OCI-LY7 (cell line): ENCODE measurements around the gene GMPR2. TPM values are rescaled to one million over a fixed set of nuclear protein-coding genes. Genes with fewer than 3 reads are reported as not detected.
"Not testable (repeated sequence)": the region's sequence is repeated elsewhere in the genome, so short reads cannot be mapped to it uniquely, and the experiment has no call there.

ENCODE experiments used
- BruUV-seq: library from RNA; stranded (reverse); fragments of 400-500 nt; replicated peaks from 2 replicates; lab custom pipeline; 2021; lab: Mats Ljungman, UMichigan
- CTCF ChIA-PET: fragments of 300-600 bp; sonication (Branson Sonifier 250); formaldehyde crosslinking; loops from one replicate; lab custom pipeline; 2022; ENCODE audit warnings: antibody characterized with exemption; ENCODE audit not compliant: unreplicated experiment; lab: Charles Lee
- POLR2A ChIA-PET: fragments of 300-600 bp; sonication (Branson Sonifier 250); formaldehyde crosslinking; loops from one replicate; lab custom pipeline; 2022; ENCODE audit warnings: antibody characterized with exemption; lab: Charles Lee
- DNase-seq: peaks from one replicate; pipeline ENCODE4 v3.0.0-alpha.2; 2015; ENCODE audit warnings: low spot score
- H2AFZ ChIP-seq: fragments of 200-600 bp; sonication (generic), shearing (Covaris generic); 2 replicates; pipeline ENCODE4 v1.6.1; 2014; ENCODE audit warnings: mild to moderate bottlenecking, antibody characterized with exemption, low read length, moderate library complexity
- H3K27ac ChIP-seq: fragments of 200-600 bp; sonication (generic); 2 replicates; pipeline ENCODE4 v1.5.1; 2014; ENCODE audit warnings: mixed run types, low read depth, mild to moderate bottlenecking, moderate library complexity, low read length, inconsistent platforms; ENCODE audit not compliant: poor library complexity, severe bottlenecking
- H3K36me3 ChIP-seq: fragments of 200-600 bp; sonication (generic); 2 replicates; pipeline ENCODE4 v1.6.1; 2014; ENCODE audit warnings: mild to moderate bottlenecking, antibody characterized with exemption, low read length, moderate library complexity, mixed read lengths; ENCODE audit not compliant: insufficient read depth
- H3K4me1 ChIP-seq: fragments of 200-600 bp; sonication (generic); 2 replicates; pipeline ENCODE4 v1.5.1; 2014; ENCODE audit warnings: mild to moderate bottlenecking, low read length; ENCODE audit not compliant: insufficient read depth, poor library complexity, severe bottlenecking
- H3K4me2 ChIP-seq: fragments of 200-600 bp; sonication (generic); 2 replicates; pipeline ENCODE4 v1.6.1; 2014; ENCODE audit warnings: mild to moderate bottlenecking, low read length
- H3K4me3 ChIP-seq: fragments of 200-600 bp; sonication (generic); 2 replicates; pipeline ENCODE4 v1.5.1; 2014; ENCODE audit warnings: mild to moderate bottlenecking, low read depth, low read length; ENCODE audit not compliant: poor library complexity, severe bottlenecking
- H3K79me2 ChIP-seq: fragments of 200-600 bp; sonication (generic); 2 replicates; pipeline ENCODE4 v1.6.1; 2016; ENCODE audit warnings: low read depth, mild to moderate bottlenecking, low read length, moderate library complexity, mixed read lengths; ENCODE audit not compliant: insufficient read depth
- H3K9me2 ChIP-seq: fragments of 200-600 bp; sonication (generic); 2 replicates; pipeline ENCODE4 v1.6.1; 2016; ENCODE audit warnings: mild to moderate bottlenecking, low read length, mixed read lengths; ENCODE audit not compliant: insufficient read depth
- H3K9me3 ChIP-seq: fragments of 200-600 bp; sonication (generic); 2 replicates; pipeline ENCODE4 v1.6.1; 2014; ENCODE audit warnings: mild to moderate bottlenecking, mixed run types, low read length, mixed read lengths
- H4K20me1 ChIP-seq: fragments of 200-600 bp; sonication (generic); 2 replicates; pipeline ENCODE4 v1.6.1; 2014; ENCODE audit warnings: mild to moderate bottlenecking, antibody characterized with exemption, low read length, moderate library complexity, mixed read lengths; ENCODE audit not compliant: insufficient read depth
- EZH2phosphoT487 ChIP-seq: fragments of 200-600 bp; sonication (generic); IDR thresholded peaks from 2 replicates; pipeline ENCODE4 v1.6.1; 2018; ENCODE audit warnings: low read depth, borderline replicate concordance, mild to moderate bottlenecking, mixed run types, antibody characterized with exemption, low read length, moderate library complexity, mixed read lengths
- intact Hi-C: fragments of 100-400 bp; cut with micrococcal nuclease; formaldehyde crosslinking; loops from one replicate; pipeline ENCODE4 v1.10.0; 2022; ENCODE audit not compliant: unreplicated experiment
- total RNA-seq, 2 experiments: library from RNA; depleted of rRNA in 1 of 2; stranded (reverse); fragments of >200 nt in 1 of 2; shearing (Covaris generic) in 1 of 2; gene quantifications; 2 replicates each; pipeline ENCODE4 v1.2.3, GENCODE V29; 2014 to 2022
- TF ChIP-seq, protein P1 (sequence below): fragments of 200-600 bp; sonication (generic); conservative IDR thresholded peaks from 2 replicates; pipeline ENCODE4 v1.5.1; 2014; ENCODE audit warnings: mild to moderate bottlenecking, antibody characterized with exemption, low read length, moderate library complexity, mixed read lengths

The GMPR2 gene
- total RNA-seq, 2 experiments from 2014 or later: 51.4 to 62.3 TPM

GRCh38 chr14:24219080-24219479 lies 13.6 kb upstream of the GMPR2 start:
- POLR2A ChIA-PET: interaction anchor here (0.6 to 1.9 kb wide), 5 partner anchors 8 to 115 kb away, joined by 3 to 9 read pairs (median 4); partner anchors contain the start of gene TINF2
- intact Hi-C loops: no loop called here

GRCh38 chr14:24219521-24219920 lies 13.2 kb upstream of the GMPR2 start:
- Histone ChIP-seq H2AFZ (no peak overlapping the region), H3K27ac (no peak overlapping the region), H3K36me3 (peaks cover 10% of the 10 kb centered on the region; the same call in 1 of the 2 replicates), H3K4me2 (no peak overlapping the region), H3K9me2 (no peaks in the 10 kb centered on the region), H4K20me1 (no peaks in the 10 kb centered on the region), H3K79me2 (peaks cover 43% of the 10 kb centered on the region), H3K9me3 (no peaks in the 10 kb centered on the region), H3K4me3 (no peak overlapping the region), H3K4me1 (peaks cover 12% of the 10 kb centered on the region)
- POLR2A ChIA-PET: interaction anchor here (0.6 to 1.9 kb wide), 5 partner anchors 8 to 114 kb away, joined by 3 to 9 read pairs (median 4); partner anchors contain the start of gene TINF2
- TF ChIP-seq, protein P1, sequence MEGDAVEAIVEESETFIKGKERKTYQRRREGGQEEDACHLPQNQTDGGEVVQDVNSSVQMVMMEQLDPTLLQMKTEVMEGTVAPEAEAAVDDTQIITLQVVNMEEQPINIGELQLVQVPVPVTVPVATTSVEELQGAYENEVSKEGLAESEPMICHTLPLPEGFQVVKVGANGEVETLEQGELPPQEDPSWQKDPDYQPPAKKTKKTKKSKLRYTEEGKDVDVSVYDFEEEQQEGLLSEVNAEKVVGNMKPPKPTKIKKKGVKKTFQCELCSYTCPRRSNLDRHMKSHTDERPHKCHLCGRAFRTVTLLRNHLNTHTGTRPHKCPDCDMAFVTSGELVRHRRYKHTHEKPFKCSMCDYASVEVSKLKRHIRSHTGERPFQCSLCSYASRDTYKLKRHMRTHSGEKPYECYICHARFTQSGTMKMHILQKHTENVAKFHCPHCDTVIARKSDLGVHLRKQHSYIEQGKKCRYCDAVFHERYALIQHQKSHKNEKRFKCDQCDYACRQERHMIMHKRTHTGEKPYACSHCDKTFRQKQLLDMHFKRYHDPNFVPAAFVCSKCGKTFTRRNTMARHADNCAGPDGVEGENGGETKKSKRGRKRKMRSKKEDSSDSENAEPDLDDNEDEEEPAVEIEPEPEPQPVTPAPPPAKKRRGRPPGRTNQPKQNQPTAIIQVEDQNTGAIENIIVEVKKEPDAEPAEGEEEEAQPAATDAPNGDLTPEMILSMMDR: no peak
- TF ChIP-seq EZH2phosphoT487: no peak
- no peak for DNase-seq
- CTCF ChIA-PET: interaction anchor here (1.5 kb wide), 1 partner anchor 23 kb away, joined by 3 read pairs; the partner anchor contains the start of gene TINF2
- BruUV-seq: no TSS peak
- intact Hi-C loops: no loop called here

More at GRCh38 chr14:24219080-24219479, 13.6 kb upstream of the GMPR2 start:
- Histone ChIP-seq H3K4me2 (no peak overlapping the region), H3K27ac (no peak overlapping the region), H4K20me1 (no peaks in the 10 kb centered on the region), H3K9me3 (no peaks in the 10 kb centered on the region), H3K4me1 (peaks cover 16% of the 10 kb centered on the region), H3K9me2 (no peaks in the 10 kb centered on the region), H3K79me2 (peaks cover 44% of the 10 kb centered on the region), H3K4me3 (no peak overlapping the region), H3K36me3 (peaks cover 6% of the 10 kb centered on the region; the same call in 1 of the 2 replicates), H2AFZ (no peak overlapping the region)
- CTCF ChIA-PET: interaction anchor here (1.5 kb wide), 1 partner anchor 23 kb away, joined by 3 read pairs; the partner anchor contains the start of gene TINF2
- DNase-seq: no peak
- no TSS peak for BruUV-seq
- TF ChIP-seq EZH2phosphoT487: no peak
- TF ChIP-seq, protein P1: no peak

GRCh38 chr14:24222987-24223386 lies 9.7 kb upstream of the GMPR2 start:
- H3K4me3 ChIP-seq, H3K4me2 ChIP-seq, H3K4me1 ChIP-seq, intact Hi-C loops, H2AFZ ChIP-seq, H3K9me2 ChIP-seq, DNase-seq, POLR2A ChIA-PET, H4K20me1 ChIP-seq, CTCF ChIA-PET, BruUV-seq, H3K9me3 ChIP-seq, H3K27ac ChIP-seq: not testable (repeated sequence)
- peaks cover 34% of the 10 kb centered on the region for H3K36me3 ChIP-seq
- H3K79me2 ChIP-seq: peaks cover 67% of the 10 kb centered on the region
